Fibroblast of lung (primary cell): Measurements from ENCODE around the gene TCP11L2. TPM values are rescaled to one million over a fixed set of nuclear protein-coding genes. Genes with fewer than 3 reads are reported as not detected.

ENCODE experiments used
- DNase-seq, 2 donors: peaks; one replicate each; pipeline versions ENCODE4 v3.0.0 to v3.0.0-alpha.2; 2010; ENCODE audit warnings: low read depth in 2 of 2
- H2AFZ ChIP-seq: 2 replicates; pipeline ENCODE4 v1.5.1; 2012; ENCODE audit warnings: low read length, control low read depth, inconsistent platforms
- H3K27ac ChIP-seq: 2 replicates; pipeline ENCODE4 v1.5.1; 2011; ENCODE audit warnings: low read length, control low read depth; ENCODE audit not compliant: insufficient read depth
- H3K27me3 ChIP-seq: 2 replicates; pipeline ENCODE4 v1.5.1; 2011; ENCODE audit warnings: mild to moderate bottlenecking, low read length; ENCODE audit not compliant: control insufficient read depth, insufficient read depth
- H3K36me3 ChIP-seq: 2 replicates; pipeline ENCODE4 v1.5.1; 2011; ENCODE audit warnings: low read length; ENCODE audit not compliant: control insufficient read depth, insufficient read depth
- H3K4me1 ChIP-seq: 2 replicates; pipeline ENCODE4 v1.5.1; 2011; ENCODE audit warnings: low read length; ENCODE audit not compliant: control insufficient read depth, insufficient read depth; ENCODE audit errors: extremely low read depth
- H3K4me2 ChIP-seq: 2 replicates; pipeline ENCODE4 v1.5.1; 2011; ENCODE audit warnings: low read length, control low read depth; ENCODE audit not compliant: insufficient read depth; ENCODE audit errors: extremely low read depth
- H3K4me3 ChIP-seq, 4 experiments: fragments of 200-600 bp in 1 of 4; sonication (generic) in 1 of 4; replicated peaks in 1 of 4; 2 replicates each; pipeline ENCODE4 v1.5.1; 2011 to 2016; ENCODE audit warnings: low read length in 4 of 4, low read depth in 3 of 4, mild to moderate bottlenecking in 3 of 4, control low read depth in 2 of 4, inconsistent platforms in 1 of 4, mixed read lengths in 1 of 4; ENCODE audit not compliant: insufficient read depth in 1 of 4; ENCODE audit errors: control extremely low read depth in 1 of 4
- H3K79me2 ChIP-seq: 2 replicates; pipeline ENCODE4 v1.5.1; 2012; ENCODE audit warnings: mild to moderate bottlenecking, low read length, inconsistent platforms; ENCODE audit not compliant: control insufficient read depth, insufficient read depth
- H3K9ac ChIP-seq: 2 replicates; pipeline ENCODE4 v1.5.1; 2011; ENCODE audit warnings: mild to moderate bottlenecking, low read length, control low read depth; ENCODE audit not compliant: insufficient read depth
- H3K9me3 ChIP-seq: 2 replicates; pipeline ENCODE4 v1.5.1; 2012; ENCODE audit warnings: low read depth, low read length; ENCODE audit not compliant: control insufficient read depth, insufficient read depth
- H4K20me1 ChIP-seq: 2 replicates; pipeline ENCODE4 v1.5.1; 2011; ENCODE audit warnings: low read length; ENCODE audit not compliant: control insufficient read depth, insufficient read depth; ENCODE audit errors: extremely low read depth
- CTCF ChIP-seq, 2 donors: IDR thresholded peaks in 1 of 2; conservative IDR thresholded peaks in 1 of 2; 1 replicate in 1 of 2; 2 replicates in 1 of 2; pipeline ENCODE4 v1.5.1; 2011 to 2012; ENCODE audit warnings: low read length in 2 of 2, control low read depth in 1 of 2, inconsistent platforms in 1 of 2, low read depth in 1 of 2, mild to moderate bottlenecking in 1 of 2
- EZH2 ChIP-seq: IDR thresholded peaks from 2 replicates; pipeline ENCODE4 v1.5.1; 2012; ENCODE audit warnings: low read length, control low read depth, mild to moderate bottlenecking; ENCODE audit errors: missing control alignments
- polyA plus RNA-seq, 2 donors: library from polyadenylated mRNA; depleted of rRNA in 1 of 2; stranded (reverse) in 1 of 2; unstranded in 1 of 2; fragments of >200 nt; gene quantifications; 2 replicates each; pipeline ENCODE4 v1.2.1, GENCODE V29; 2011 to 2012; ENCODE audit warnings: missing spikeins in 1 of 2
- total RNA-seq: library from RNA; depleted of rRNA; stranded (reverse); fragments of >200 nt; gene quantifications from 2 replicates; pipeline ENCODE4 v1.2.1, GENCODE V29; 2014

Gene TCP11L2
- total and polyA plus RNA-seq, 2 donors (not counting 1 experiment from before 2014, with no cell fraction given), result 23.6 to 82.6 TPM

DNA sequence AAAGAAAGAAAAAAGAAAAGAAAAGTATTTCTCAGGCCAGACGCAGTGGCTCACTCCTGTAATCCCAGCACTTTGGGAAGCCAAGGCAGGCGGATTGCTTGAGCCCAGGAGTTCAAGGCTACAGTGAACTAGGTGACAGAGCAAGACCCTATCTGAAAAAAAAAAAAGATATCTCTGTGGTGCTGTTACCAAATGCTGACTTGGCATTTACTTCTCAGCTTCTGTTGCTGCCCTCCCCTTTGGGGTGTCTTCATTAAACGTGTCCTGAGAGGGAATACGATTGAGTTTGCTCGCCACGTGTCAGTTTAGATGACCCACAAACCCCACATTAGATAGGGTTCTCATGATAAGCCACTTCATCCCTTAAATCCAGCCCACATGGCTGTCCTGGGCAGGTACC is 50.6 kb downstream of the TCP11L2 start:
- Histone ChIP-seq H3K9ac (no peak overlapping the region), H3K79me2 (no peaks in the 10 kb centered on the region), H2AFZ (no peak overlapping the region), H3K27ac (no peak overlapping the region), H3K9me3 (no peaks in the 10 kb centered on the region), H3K4me1 (no peaks in the 10 kb centered on the region), H3K4me3 (no peak overlapping the region), H3K36me3 (no peaks in the 10 kb centered on the region), H4K20me1 (no peaks in the 10 kb centered on the region), H3K4me2 (no peak overlapping the region), H3K27me3 (no peaks in the 10 kb centered on the region)
- TF ChIP-seq EZH2 (no peak), CTCF (conservative IDR thresholded peaks at IDR 0.05 in 1 of 2, IDR thresholded peaks at IDR 0.05 in 1 of 2; ENCODE audit: low read depth in 1 of 2, low read length in 2 of 2) (no peak)
- DNase-seq, result no peak

GRCh38 chr12:106357549-106358395 is 55.2 kb downstream of the TCP11L2 start, which contains the start of gene POLR3B:
POLR3B (plus strand) TSS chr12:106357748; CDS start chr12:106357880, 132 bp downstream.
- Histone ChIP-seq H2AFZ (peak within 1 kb of the TSS; percentile 99), H3K4me3 (peak within 1 kb of the TSS; percentile 79 to 97 (median 92)), H3K36me3 (no peaks in the 10 kb centered on the region), H4K20me1 (no peaks in the 10 kb centered on the region), H3K9ac (peak within 1 kb of the TSS; percentile 83), H3K27ac (peak within 1 kb of the TSS; percentile 91), H3K4me1 (peaks cover 5% of the 10 kb centered on the region), H3K79me2 (peaks cover 22% of the 10 kb centered on the region), H3K9me3 (no peaks in the 10 kb centered on the region), H3K4me2 (peak within 1 kb of the TSS; percentile 91), H3K27me3 (no peaks in the 10 kb centered on the region)
- peak; percentile 87 to 93 for TF ChIP-seq CTCF (conservative IDR thresholded peaks at IDR 0.05 in 1 of 2, IDR thresholded peaks at IDR 0.05 in 1 of 2; ENCODE audit: low read depth in 1 of 2, low read length in 2 of 2)
- no peak for TF ChIP-seq EZH2
- peak; percentile 95 to 97 for DNase-seq

- Histone ChIP-seq H3K9me3 (no peaks in the 10 kb centered on the region), H3K36me3 (no peaks in the 10 kb centered on the region), H3K79me2 (peaks cover 22% of the 10 kb centered on the region), H3K27me3 (no peaks in the 10 kb centered on the region), H2AFZ (no peak overlapping the region), H3K4me3 (peak overlapping the region; percentile 79 to 97 (median 92)), H3K4me2 (peak overlapping the region; percentile 91), H4K20me1 (no peaks in the 10 kb centered on the region), H3K4me1 (peaks cover 5% of the 10 kb centered on the region), H3K9ac (peak overlapping the region; percentile 83), H3K27ac (peak overlapping the region; percentile 91)
- TF ChIP-seq EZH2 (no peak), CTCF (conservative IDR thresholded peaks at IDR 0.05 in 1 of 2, IDR thresholded peaks at IDR 0.05 in 1 of 2; ENCODE audit: low read depth in 1 of 2, low read length in 2 of 2) (no peak)
- peak; percentile 77 to 80 for DNase-seq
Observed at GRCh38 chr12:106358396-106359241, 56.1 kb downstream of the TCP11L2 start.
